Adrenal gland (tissue), 5 donors: ENCODE data around the gene FABP2.
"Not testable (repeated sequence)": the region's sequence is repeated elsewhere in the genome, so short reads cannot be mapped to it uniquely, and the experiment has no call there.

ENCODE experiments used
- CTCF ChIP-seq, 6 experiments: fragments of 450-650 bp in 4 of 6; fragments of 200-600 bp in 2 of 6; sonication (generic) in 1 of 6; IDR thresholded peaks; 1 replicate in 5 of 6; 2 replicates in 1 of 6; pipeline versions ENCODE4 v1.5.1 to v1.8.0; 2016 to 2021; ENCODE audit warnings: antibody characterized with exemption in 6 of 6, mild to moderate bottlenecking in 2 of 6, moderate library complexity in 1 of 6
- POLR2A ChIP-seq, 2 donors: fragments of 450-650 bp; IDR thresholded peaks; one replicate each; pipeline ENCODE4 v1.6.1; 2017; ENCODE audit warnings: antibody characterized with exemption in 2 of 2, mild to moderate bottlenecking in 2 of 2, moderate library complexity in 1 of 2
- donor health status: DM: no; HTN: no; CAD: no.

DNA sequence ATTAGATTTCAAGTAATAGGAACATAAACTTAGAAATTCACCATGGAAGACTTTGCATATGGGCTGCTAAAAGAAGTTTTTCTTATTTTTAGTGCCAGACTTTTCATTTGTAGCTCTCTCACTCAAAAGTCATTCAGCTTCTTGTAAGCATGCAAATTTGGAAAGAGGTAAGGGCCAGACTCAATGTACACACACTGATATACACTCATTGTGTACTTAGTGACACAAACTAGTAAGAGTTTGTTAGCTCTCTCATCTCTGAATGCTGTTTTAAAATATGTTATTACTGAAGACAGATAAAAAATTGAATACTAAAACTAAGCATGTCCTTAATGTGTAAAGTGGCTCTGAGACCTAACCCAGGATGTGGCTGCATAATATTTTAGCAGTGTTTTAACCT, 18.0 kb upstream of the FABP2 start:
- not testable (repeated sequence) for TF ChIP-seq CTCF, POLR2A (IDR thresholded peaks at IDR 0.05)
